ENCODE measurements around the gene SNX6. TPM values are rescaled to one million over a fixed set of nuclear protein-coding genes. Genes with fewer than 3 reads are reported as not detected.
A peak's percentile ranks its signal among the peaks of the same experiment; 100 is the strongest.

SNX6 gene
- total and polyA plus RNA-seq, 7 donors, result 69.4 to 136 (median 94.2) TPM

- H3K4me1 ChIP-seq, result no peaks in the 10 kb centered on the region
- 67 to 76% methylated on average over 6 of the region's 6 CpGs for WGBS, 2 donors
- TF ChIP-seq EP300 (IDR thresholded peaks at IDR 0.05) (no peak), POLR2A (IDR thresholded peaks at IDR 0.05) (no peak)
Observed at GRCh38 chr14:34671716-34672115, 41.8 kb upstream of the SNX6 start.

GRCh38 chr14:34668111-34668510 lies 38.2 kb upstream of the SNX6 start:
- H3K27me3 ChIP-seq, result no peaks in the 10 kb centered on the region
- H3K27ac ChIP-seq, result no peak overlapping the region
- WGBS, 2 donors, result 82 to 83% methylated on average over 2 of the region's 2 CpGs
- DNase-seq, result no peak
- H3K36me3 ChIP-seq, result no peaks in the 10 kb centered on the region
- no peak overlapping the region for H3K4me3 ChIP-seq
- intact Hi-C loops (cut with DNase I), result no loop called here
- TF ChIP-seq POLR2A (IDR thresholded peaks at IDR 0.05), result no peak
- TF ChIP-seq POLR2AphosphoS5 (IDR thresholded peaks at IDR 0.05), result no peak
- TF ChIP-seq EP300 (IDR thresholded peaks at IDR 0.05), result no peak
- TF ChIP-seq, protein P1, sequence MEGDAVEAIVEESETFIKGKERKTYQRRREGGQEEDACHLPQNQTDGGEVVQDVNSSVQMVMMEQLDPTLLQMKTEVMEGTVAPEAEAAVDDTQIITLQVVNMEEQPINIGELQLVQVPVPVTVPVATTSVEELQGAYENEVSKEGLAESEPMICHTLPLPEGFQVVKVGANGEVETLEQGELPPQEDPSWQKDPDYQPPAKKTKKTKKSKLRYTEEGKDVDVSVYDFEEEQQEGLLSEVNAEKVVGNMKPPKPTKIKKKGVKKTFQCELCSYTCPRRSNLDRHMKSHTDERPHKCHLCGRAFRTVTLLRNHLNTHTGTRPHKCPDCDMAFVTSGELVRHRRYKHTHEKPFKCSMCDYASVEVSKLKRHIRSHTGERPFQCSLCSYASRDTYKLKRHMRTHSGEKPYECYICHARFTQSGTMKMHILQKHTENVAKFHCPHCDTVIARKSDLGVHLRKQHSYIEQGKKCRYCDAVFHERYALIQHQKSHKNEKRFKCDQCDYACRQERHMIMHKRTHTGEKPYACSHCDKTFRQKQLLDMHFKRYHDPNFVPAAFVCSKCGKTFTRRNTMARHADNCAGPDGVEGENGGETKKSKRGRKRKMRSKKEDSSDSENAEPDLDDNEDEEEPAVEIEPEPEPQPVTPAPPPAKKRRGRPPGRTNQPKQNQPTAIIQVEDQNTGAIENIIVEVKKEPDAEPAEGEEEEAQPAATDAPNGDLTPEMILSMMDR (IDR thresholded peaks at IDR 0.05), result no peak
- H3K4me1 ChIP-seq, result no peaks in the 10 kb centered on the region
- H3K9me3 ChIP-seq, result no peaks in the 10 kb centered on the region

More at GRCh38 chr14:34671716-34672115, 41.8 kb upstream of the SNX6 start:
- H3K36me3 ChIP-seq, result no peaks in the 10 kb centered on the region
- H3K9me3 ChIP-seq, result no peaks in the 10 kb centered on the region
- H3K27me3 ChIP-seq, result no peaks in the 10 kb centered on the region
- DNase-seq, result no peak
- no peak overlapping the region for H3K4me3 ChIP-seq
- H3K27ac ChIP-seq, result no peak overlapping the region
- intact Hi-C loops (cut with DNase I), result loop anchor here (1.0 kb wide), 1 partner anchor 52 kb away; no protein-coding TSS in a partner anchor

DNA sequence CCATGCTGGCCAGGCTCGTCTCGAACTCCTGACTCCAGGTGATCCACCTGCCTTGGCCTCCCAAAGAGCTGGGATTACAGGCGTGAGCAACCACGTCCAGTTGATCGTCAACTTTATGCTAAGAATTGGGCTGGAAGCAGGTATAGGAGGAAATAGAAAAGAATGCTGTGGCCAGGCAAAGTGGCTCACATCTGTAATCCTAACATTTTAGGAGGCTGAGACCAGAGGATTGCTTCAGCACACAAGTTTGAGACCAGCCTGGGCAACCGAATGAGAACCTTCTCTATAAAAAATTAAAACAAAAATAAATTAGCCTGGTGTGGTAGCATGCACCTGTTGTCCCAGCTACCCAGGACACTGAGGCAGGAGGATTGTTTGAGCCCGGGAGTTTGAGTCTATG lies 37.1 kb upstream of the SNX6 start:
- intact Hi-C loops (cut with DNase I), result no loop called here
- H3K36me3 ChIP-seq, result no peaks in the 10 kb centered on the region
- 92 to 93% methylated on average over 7 of the region's 7 CpGs for WGBS, 2 donors

GRCh38 chr14:34665785-34666435 lies 36.0 kb upstream of the SNX6 start:
- Histone ChIP-seq H3K4me3 (no peak overlapping the region), H3K36me3 (no peaks in the 10 kb centered on the region), H3K4me1 (no peaks in the 10 kb centered on the region), H3K27ac (peak overlapping the region in 2 of 4 donors; percentile 30 to 36), H3K9me3 (no peaks in the 10 kb centered on the region), H3K27me3 (no peaks in the 10 kb centered on the region)
- DNase-seq, result no peak
- TF ChIP-seq POLR2AphosphoS5 (IDR thresholded peaks at IDR 0.05), result peak in 1 of 4 donors; percentile 6
- no peak for TF ChIP-seq EP300 (IDR thresholded peaks at IDR 0.05)
- no peak for TF ChIP-seq POLR2A (IDR thresholded peaks at IDR 0.05)
- TF ChIP-seq, protein P1 (IDR thresholded peaks at IDR 0.05), result no peak
- 16 to 18% methylated on average over 2 of the region's 2 CpGs for WGBS, 2 donors
- intact Hi-C loops (cut with DNase I), result no loop called here

More for the DNA sequence above, 37.1 kb upstream of the SNX6 start:
- TF ChIP-seq, protein P1 (IDR thresholded peaks at IDR 0.05), result no peak
- TF ChIP-seq EP300 (IDR thresholded peaks at IDR 0.05) (no peak), POLR2AphosphoS5 (IDR thresholded peaks at IDR 0.05) (no peak), POLR2A (IDR thresholded peaks at IDR 0.05) (no peak)
- DNase-seq, result no peak
- no peaks in the 10 kb centered on the region for H3K4me1 ChIP-seq
- no peaks in the 10 kb centered on the region for H3K9me3 ChIP-seq
- no peaks in the 10 kb centered on the region for H3K27me3 ChIP-seq
- peak overlapping the region in 3 of 4 donors; percentile 4 to 28 (median 12) for H3K27ac ChIP-seq
- H3K4me3 ChIP-seq, result no peak overlapping the region

DNA sequence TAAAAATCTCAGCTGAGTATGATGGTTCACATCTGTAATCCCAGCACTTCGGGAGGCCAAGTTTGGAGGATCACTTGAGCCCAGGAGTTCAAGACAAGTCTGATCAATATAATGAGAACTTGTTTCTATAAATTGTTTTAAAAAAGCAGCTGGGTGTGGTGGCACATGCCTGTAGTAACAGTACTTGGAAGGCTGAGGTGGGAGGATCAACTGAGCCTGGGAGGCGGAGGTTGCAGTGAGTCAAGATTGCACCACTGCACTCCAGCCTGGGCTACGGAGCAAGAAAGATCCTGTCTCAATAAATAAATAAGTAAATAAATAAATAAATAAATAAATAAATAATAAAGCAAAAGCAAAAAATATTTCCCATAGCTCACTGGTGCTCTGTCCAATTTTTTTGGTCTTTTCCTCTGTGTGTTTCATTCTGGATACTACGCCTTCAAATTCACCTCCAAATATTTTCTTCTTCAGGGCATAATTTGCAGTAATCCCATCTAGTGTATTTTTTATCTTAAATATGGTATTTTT lies 32.7 kb upstream of the SNX6 start:
- no peaks in the 10 kb centered on the region for H3K36me3 ChIP-seq
- no peaks in the 10 kb centered on the region for H3K9me3 ChIP-seq
- 89 to 96% methylated on average over 4 of the region's 4 CpGs for WGBS, 2 donors
- intact Hi-C loops (cut with DNase I), result no loop called here
- DNase-seq, result no peak
- no peak for TF ChIP-seq POLR2A (IDR thresholded peaks at IDR 0.05)
- TF ChIP-seq, protein P1 (IDR thresholded peaks at IDR 0.05), result no peak
- TF ChIP-seq EP300 (IDR thresholded peaks at IDR 0.05), result no peak
- TF ChIP-seq POLR2AphosphoS5 (IDR thresholded peaks at IDR 0.05), result no peak
- H3K27me3 ChIP-seq, result no peaks in the 10 kb centered on the region
- no peak overlapping the region for H3K4me3 ChIP-seq
- H3K27ac ChIP-seq, result no peak overlapping the region
- no peaks in the 10 kb centered on the region for H3K4me1 ChIP-seq

All from sigmoid colon (tissue), 7 donors.